K562 (cell line): ENCODE data around the gene NUP188. TPM values are rescaled to one million over a fixed set of nuclear protein-coding genes. Genes with fewer than 3 reads are reported as not detected.
A peak's percentile ranks its signal among the peaks of the same experiment; 100 is the strongest.

Experiments
- CREB5 ChIP-seq: fragments of 250-450 bp; sonication (Bioruptor Pico); IDR thresholded peaks from 2 replicates; pipeline ENCODE4 v1.5.0; 2020; ENCODE audit warnings: mild to moderate bottlenecking
- DACH1 ChIP-seq: fragments of 450-650 bp; IDR thresholded peaks from 2 replicates; pipeline ENCODE4 v1.6.1; 2018; ENCODE audit not compliant: partially characterized antibody
- ELF1 ChIP-seq: fragments of 200-800 bp; sonication (Bioruptor generic); IDR thresholded peaks from 2 replicates; pipeline ENCODE4 v1.6.1; 2016; ENCODE audit warnings: missing genetic modification characterization, missing compliant biosample characterization
- EP300 ChIP-seq: IDR thresholded peaks from 2 replicates; pipeline ENCODE4 v1.6.1; 2012; ENCODE audit warnings: low read length, improper control_type of control experiment
- FOXA1 ChIP-seq: fragments of 450-650 bp; IDR thresholded peaks from 2 replicates; pipeline ENCODE4 v1.6.1; 2016; ENCODE audit warnings: mild to moderate bottlenecking, borderline replicate concordance
- FOXA3 ChIP-seq, 2 experiments: fragments of 450-650 bp in 1 of 2; sonication (generic) in 1 of 2; formaldehyde crosslinking; IDR thresholded peaks in 1 of 2; conservative IDR thresholded peaks in 1 of 2; 2 replicates each; pipeline versions ENCODE4 v1.4.0 to v1.8.0; 2020 to 2022; ENCODE audit warnings: mild to moderate bottlenecking in 2 of 2, missing genetic modification reagents in 1 of 2
- FUS ChIP-seq: fragments of 200-400 bp; formaldehyde crosslinking; optimal IDR thresholded peaks from 2 replicates; pipeline ENCODE3; 2017; ENCODE audit warnings: low read depth, low read length
- GABPB2 ChIP-seq: fragments of 250-450 bp; sonication (Bioruptor Pico); conservative IDR thresholded peaks from 2 replicates; pipeline ENCODE4 v1.5.1; 2021; ENCODE audit warnings: mild to moderate bottlenecking
- GTF2A2 ChIP-seq: IDR thresholded peaks from 2 replicates; pipeline ENCODE4 v1.6.1; 2016; ENCODE audit warnings: mild to moderate bottlenecking, missing genetic modification characterization, missing compliant biosample characterization
- HDAC1 ChIP-seq, 2 experiments: fragments of 450-650 bp; IDR thresholded peaks; 2 replicates each; pipeline ENCODE4 v1.6.1; 2016 to 2017; ENCODE audit warnings: inconsistent platforms in 1 of 2, mild to moderate bottlenecking in 1 of 2, moderate library complexity in 1 of 2
- MCM5 ChIP-seq: fragments of 450-650 bp; IDR thresholded peaks from 2 replicates; pipeline ENCODE4 v1.6.1; 2016; ENCODE audit warnings: low read depth
- MLLT1 ChIP-seq, 2 experiments: fragments of 450-650 bp; IDR thresholded peaks; 2 replicates each; pipeline ENCODE4 v1.6.1; 2016
- MTA2 ChIP-seq: fragments of 450-650 bp; IDR thresholded peaks from 2 replicates; pipeline ENCODE4 v1.6.1; 2016; ENCODE audit warnings: low read depth
- NEUROD1 ChIP-seq: fragments of 150-350 bp; IDR thresholded peaks from 2 replicates; pipeline ENCODE4 v1.6.1; 2014; ENCODE audit warnings: borderline replicate concordance, low read length, low read depth; ENCODE audit not compliant: partially characterized antibody
- NFXL1 ChIP-seq: fragments of 450-650 bp; formaldehyde crosslinking; IDR thresholded peaks from 2 replicates; pipeline ENCODE4 v1.4.0; 2021; ENCODE audit warnings: mild to moderate bottlenecking
- PHTF2 ChIP-seq: fragments of 250-450 bp; sonication (Bioruptor Pico); IDR thresholded peaks from 2 replicates; pipeline ENCODE4 v1.5.0; 2021; ENCODE audit warnings: mild to moderate bottlenecking
- RHOXF2B ChIP-seq: fragments of 250-450 bp; sonication (Bioruptor Pico); conservative IDR thresholded peaks from 2 replicates; pipeline ENCODE4 v1.5.1; 2021
- SMARCB1 ChIP-seq: IDR thresholded peaks from 2 replicates; pipeline ENCODE4 v1.6.1; 2011; ENCODE audit warnings: improper control_type of control experiment, low read depth; ENCODE audit not compliant: insufficient read length
- ZBTB33 ChIP-seq: sonication (generic); formaldehyde crosslinking; IDR thresholded peaks from 2 replicates; pipeline ENCODE4 v1.8.1; 2023; ENCODE audit warnings: mild to moderate bottlenecking, missing genetic modification reagents
- ZBTB7A ChIP-seq: IDR thresholded peaks from 2 replicates; pipeline ENCODE4 v1.6.1; 2011; ENCODE audit warnings: low read depth, mild to moderate bottlenecking, low read length, moderate library complexity, borderline replicate concordance; ENCODE audit not compliant: control insufficient read depth
- ZNF408 ChIP-seq: fragments of 250-450 bp; sonication (Bioruptor Pico); IDR thresholded peaks from 2 replicates; pipeline ENCODE4 v1.4.0; 2020; ENCODE audit warnings: low read depth, mild to moderate bottlenecking, moderate library complexity
- ZNF583 ChIP-seq: fragments of 250-450 bp; sonication (Bioruptor Pico); IDR thresholded peaks from 2 replicates; pipeline ENCODE4 v1.4.0; 2020
- ZNF740 ChIP-seq, 3 experiments: fragments of 200-800 bp in 1 of 3; sonication (Bioruptor generic) in 1 of 3; sonication (generic) in 1 of 3; formaldehyde crosslinking in 1 of 3; IDR thresholded peaks; 2 replicates each; pipeline versions ENCODE4 v1.6.1 to v1.8.0; 2016 to 2022; ENCODE audit warnings: mild to moderate bottlenecking in 2 of 3, missing compliant biosample characterization in 2 of 3, missing genetic modification characterization in 2 of 3, missing genetic modification reagents in 1 of 3
- polyA plus RNA-seq, 8 experiments: library from polyadenylated mRNA; depleted of rRNA in 4 of 8; stranded (reverse) in 5 of 8; unstranded in 3 of 8; fragments of >200 nt; fragmentation: Nextera tagmentation in 2 of 8; fragmentation: Illumina TruSeq in 1 of 8; extraction: Ambion mirVana in 2 of 8; extraction: Trizol in 1 of 8; gene quantifications; 2 replicates each; pipeline versions ENCODE4 v1.2.1 to v1.2.3, GENCODE V29; 2011 to 2014; ENCODE audit warnings: inconsistent platforms in 1 of 8, missing spikeins in 1 of 8
- total RNA-seq, 7 experiments: library from RNA; depleted of rRNA in 6 of 7; stranded (reverse); fragments of >200 nt in 6 of 7; fragmentation: Illumina TruSeq in 2 of 7; extraction: Trizol in 2 of 7; gene quantifications; 2 replicates each; pipeline versions ENCODE4 v1.2.1 to v1.2.3, GENCODE V29; 2011 to 2021; ENCODE audit warnings: low replicate concordance in 1 of 7

Gene NUP188
- total and polyA plus RNA-seq, 9 of the 15 experiments (the other 6 are each of a cell fraction or from before 2014, with no cell fraction given) = 11.7 to 135 (median 70.6) TPM

GRCh38 chr9:129006328-129007034 is 59.0 kb downstream of the NUP188 start (continued):
- no peak for TF ChIP-seq ZNF583 (CRISPR knock-in tag)
- no peak for TF ChIP-seq MTA2
- no peak for TF ChIP-seq PHTF2 (CRISPR knock-in tag)
- TF ChIP-seq MCM5 = no peak
- no peak for TF ChIP-seq HDAC1 (IDR thresholded peaks at IDR 0.05)
- TF ChIP-seq ELF1 (tag) = no peak
- TF ChIP-seq MLLT1 (IDR thresholded peaks at IDR 0.05) = no peak
- TF ChIP-seq GABPB2 (CRISPR knock-in tag) = no peak
- TF ChIP-seq SMARCB1 = no peak
- peak; percentile 74 for TF ChIP-seq ZBTB33 (CRISPR knock-in tag)
- TF ChIP-seq FOXA1 = no peak
- TF ChIP-seq CREB5 (CRISPR knock-in tag) = no peak
- TF ChIP-seq EP300 = no peak
- TF ChIP-seq NEUROD1 = no peak
- no peak for TF ChIP-seq GTF2A2 (tag)
- TF ChIP-seq RHOXF2B (CRISPR knock-in tag) = no peak
- TF ChIP-seq ZNF408 (CRISPR knock-in tag) = no peak
- TF ChIP-seq DACH1 = no peak
- no peak for TF ChIP-seq FUS
- no peak for TF ChIP-seq FOXA3 (CRISPR knock-in tag; conservative IDR thresholded peaks at IDR 0.05 in 1 of 2, IDR thresholded peaks at IDR 0.05 in 1 of 2)
- TF ChIP-seq ZBTB7A = peak; percentile 52; the same call in 1 of the 2 replicates
- TF ChIP-seq NFXL1 (CRISPR knock-in tag) = no peak
- TF ChIP-seq ZNF740 (CRISPR knock-in tag; IDR thresholded peaks at IDR 0.05) = no peak
- 0 out of 4 replicates have a peak, but pooled peaks of 1 of the 2 experiments have one; percentile 35 for TF ChIP-seq ZNF740 (tag; IDR thresholded peaks at IDR 0.05)
